DND-41 (cell line): Measurements from ENCODE around the gene PACRG.

Experiments used
- ATAC-seq: fragments of 200-7000 bp; cut with Tn5 transposase; 3 replicates; pipeline ENCODE4 v1.9.1; 2021; ENCODE audit warnings: low read depth; ENCODE audit not compliant: insufficient read depth
- DNase-seq: peaks from one replicate; pipeline ENCODE4 v3.0.0-alpha.2; 2020
- H2AFZ ChIP-seq: 2 replicates; pipeline ENCODE4 v1.6.0; 2012; ENCODE audit warnings: low read depth, low read length
- H3K27ac ChIP-seq: 2 replicates; pipeline ENCODE4 v1.5.1; 2012; ENCODE audit warnings: low read length, inconsistent platforms
- H3K27me3 ChIP-seq: fragments of 200-600 bp; sonication (generic); 2 replicates; pipeline ENCODE4 v1.6.0; 2012; ENCODE audit warnings: low read length, mild to moderate bottlenecking, inconsistent platforms; ENCODE audit not compliant: insufficient read depth, poor library complexity
- H3K36me3 ChIP-seq: 2 replicates; pipeline ENCODE4 v1.5.1; 2012; ENCODE audit warnings: low read length, inconsistent platforms; ENCODE audit not compliant: insufficient read depth
- H3K4me1 ChIP-seq: 2 replicates; pipeline ENCODE4 v1.5.1; 2012; ENCODE audit warnings: mild to moderate bottlenecking, low read length; ENCODE audit not compliant: insufficient read depth
- H3K4me2 ChIP-seq: 2 replicates; pipeline ENCODE4 v1.6.0; 2012; ENCODE audit warnings: mild to moderate bottlenecking, moderate library complexity, low read length, inconsistent platforms; ENCODE audit not compliant: insufficient read depth
- H3K4me3 ChIP-seq, 2 experiments: fragments of 200-600 bp in 1 of 2; shearing (Covaris generic) in 1 of 2; 2 replicates each; pipeline ENCODE4 v1.5.1; 2012 to 2016; ENCODE audit warnings: inconsistent platforms in 2 of 2, low read length in 2 of 2, mild to moderate bottlenecking in 2 of 2, low read depth in 1 of 2, moderate library complexity in 1 of 2
- H3K79me2 ChIP-seq: 2 replicates; pipeline ENCODE4 v1.6.0; 2012; ENCODE audit warnings: low read length, inconsistent platforms; ENCODE audit not compliant: insufficient read depth
- H3K9ac ChIP-seq: 2 replicates; pipeline ENCODE4 v1.6.0; 2012; ENCODE audit warnings: low read depth, mild to moderate bottlenecking, inconsistent platforms, low read length, moderate library complexity
- H3K9me3 ChIP-seq: 2 replicates; pipeline ENCODE4 v1.5.1; 2012; ENCODE audit warnings: low read length, moderate library complexity, mild to moderate bottlenecking, inconsistent platforms; ENCODE audit not compliant: insufficient read depth, severe bottlenecking
- H4K20me1 ChIP-seq: 2 replicates; pipeline ENCODE4 v1.6.0; 2012; ENCODE audit warnings: low read length; ENCODE audit not compliant: insufficient read depth
- CTCF ChIP-seq: IDR thresholded peaks from 2 replicates; pipeline ENCODE4 v1.5.1; 2012; ENCODE audit warnings: borderline replicate concordance, low read length, moderate library complexity, mild to moderate bottlenecking; ENCODE audit not compliant: poor library complexity, severe bottlenecking; ENCODE audit errors: extremely low read depth
- EZH2 ChIP-seq: IDR thresholded peaks from 3 replicates; pipeline ENCODE4 v1.6.1; 2012; ENCODE audit warnings: borderline replicate concordance, low read depth, mild to moderate bottlenecking, moderate library complexity, low read length, inconsistent platforms; ENCODE audit not compliant: severe bottlenecking

The PACRG gene

GRCh38 chr6:163200694-163201093 lies 472.9 kb downstream of the PACRG start:
- Histone ChIP-seq H3K4me2 (no peak overlapping the region), H2AFZ (no peak overlapping the region), H4K20me1 (no peaks in the 10 kb centered on the region), H3K9ac (no peak overlapping the region), H3K4me1 (no peaks in the 10 kb centered on the region), H3K79me2 (no peaks in the 10 kb centered on the region), H3K9me3 (no peaks in the 10 kb centered on the region), H3K36me3 (no peaks in the 10 kb centered on the region), H3K27me3 (no peaks in the 10 kb centered on the region), H3K27ac (no peak overlapping the region), H3K4me3 (no peak overlapping the region)
- no peak for TF ChIP-seq EZH2
- ATAC-seq: no peak
- no peak for DNase-seq

DNA sequence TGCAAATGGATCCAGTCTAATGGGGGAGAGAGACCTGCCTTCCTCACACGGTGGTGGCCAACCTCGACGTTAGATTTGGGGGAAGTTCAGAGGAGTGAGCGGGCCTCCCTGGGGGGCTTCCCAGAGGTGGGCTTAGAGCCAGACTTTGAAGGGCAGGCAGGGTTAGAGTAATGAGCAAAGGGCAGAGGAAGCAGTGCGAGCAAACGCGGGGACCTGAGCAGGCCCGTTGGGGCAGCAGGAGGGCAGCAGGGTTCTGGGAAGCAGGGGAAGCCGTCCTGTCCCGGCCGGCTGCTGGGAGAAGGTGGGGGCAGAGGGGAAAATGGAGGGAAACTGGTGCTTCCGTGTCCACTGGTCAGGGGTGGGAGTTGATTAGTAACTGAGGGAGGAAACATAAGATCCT lies 474.1 kb downstream of the PACRG start:
- TF ChIP-seq CTCF (no peak), EZH2 (no peak)
- H4K20me1 ChIP-seq: no peaks in the 10 kb centered on the region
- no peak overlapping the region for H3K9ac ChIP-seq
- DNase-seq (no peak), ATAC-seq (no peak)
- no peaks in the 10 kb centered on the region for H3K4me1 ChIP-seq
- H3K79me2 ChIP-seq: no peaks in the 10 kb centered on the region
- no peaks in the 10 kb centered on the region for H3K36me3 ChIP-seq
- H3K27ac ChIP-seq: no peak overlapping the region
- H3K4me3 ChIP-seq: no peak overlapping the region
- no peaks in the 10 kb centered on the region for H3K9me3 ChIP-seq
- no peak overlapping the region for H3K4me2 ChIP-seq
- no peak overlapping the region for H2AFZ ChIP-seq
- no peaks in the 10 kb centered on the region for H3K27me3 ChIP-seq

DNA sequence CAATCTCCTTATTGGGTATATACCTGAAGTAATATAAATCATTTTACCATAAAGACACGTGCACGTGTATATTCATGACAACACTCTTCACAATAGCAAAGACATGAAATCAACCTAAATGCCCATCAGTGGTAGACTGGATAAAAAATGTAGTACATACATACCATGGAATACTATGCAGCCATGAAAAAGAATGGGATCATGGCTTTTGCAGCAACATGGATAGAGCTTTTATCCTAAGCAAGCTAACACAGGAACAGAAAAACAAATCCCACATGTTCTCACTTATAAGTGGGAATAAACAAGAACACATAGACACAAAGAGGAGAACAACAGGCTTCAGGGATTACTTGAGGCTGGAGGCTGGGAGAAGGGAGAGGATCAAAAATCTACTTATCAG lies 478.4 kb downstream of the PACRG start:
- H4K20me1 ChIP-seq: no peaks in the 10 kb centered on the region
- H3K27me3 ChIP-seq: no peaks in the 10 kb centered on the region
- no peak overlapping the region for H3K4me3 ChIP-seq
- ATAC-seq (no peak), DNase-seq (no peak)
- H3K79me2 ChIP-seq: no peaks in the 10 kb centered on the region
- no peak overlapping the region for H2AFZ ChIP-seq
- H3K36me3 ChIP-seq: no peaks in the 10 kb centered on the region
- H3K27ac ChIP-seq: no peak overlapping the region
- H3K9me3 ChIP-seq: no peaks in the 10 kb centered on the region
- no peak overlapping the region for H3K9ac ChIP-seq
- no peak overlapping the region for H3K4me2 ChIP-seq
- H3K4me1 ChIP-seq: no peaks in the 10 kb centered on the region
- TF ChIP-seq CTCF (no peak), EZH2 (no peak)

DNA sequence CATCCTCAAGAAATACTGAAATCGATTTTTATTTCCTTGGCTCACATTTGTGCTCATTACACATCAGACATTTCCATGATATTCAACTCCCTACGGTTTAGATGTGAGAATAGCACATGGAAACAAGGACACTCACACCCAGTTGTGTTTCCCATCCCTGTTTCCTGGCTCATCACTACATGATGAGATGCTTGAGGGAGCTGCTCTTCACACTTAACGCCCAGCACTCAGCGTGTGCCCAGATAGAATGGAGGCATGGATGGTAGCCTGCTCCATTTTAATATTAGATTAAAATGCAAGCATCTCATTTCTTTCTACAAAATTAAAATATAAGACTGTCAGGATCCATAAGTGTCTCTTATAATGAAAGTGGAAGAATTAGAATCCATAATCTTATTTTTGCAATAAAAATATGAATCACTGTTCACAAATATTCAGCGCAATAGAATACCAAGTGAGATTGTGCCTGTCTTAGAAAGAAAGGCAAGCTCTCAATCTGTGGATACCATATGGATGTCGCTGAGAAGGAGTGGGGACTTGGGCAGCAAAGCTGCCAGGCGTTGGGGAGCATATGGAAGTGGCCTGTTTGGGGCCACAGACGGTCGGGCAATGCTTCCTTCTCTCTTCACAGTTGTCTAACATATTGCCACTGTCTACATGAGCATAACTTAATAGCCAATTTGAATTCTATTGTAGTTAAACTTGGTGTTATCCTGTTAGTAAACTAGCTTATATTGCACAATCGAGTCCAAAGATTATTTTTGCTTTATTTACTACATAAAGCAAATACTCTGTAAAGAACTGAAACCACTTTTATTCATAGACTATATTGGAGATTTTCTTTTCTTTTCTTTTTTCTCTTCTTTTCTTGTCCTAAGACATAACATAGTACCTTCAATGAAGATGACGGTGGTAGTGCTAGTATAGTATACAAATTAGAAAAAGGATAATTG lies 479.9 kb downstream of the PACRG start:
- DNase-seq (no peak), ATAC-seq (no peak)
- H3K79me2 ChIP-seq: no peaks in the 10 kb centered on the region
- peaks cover 2% of the 10 kb centered on the region for H3K9me3 ChIP-seq
- TF ChIP-seq CTCF (no peak), EZH2 (no peak)
- H4K20me1 ChIP-seq: no peaks in the 10 kb centered on the region
- H3K4me1 ChIP-seq: no peaks in the 10 kb centered on the region
- no peak overlapping the region for H3K4me3 ChIP-seq
- no peak overlapping the region for H2AFZ ChIP-seq
- H3K36me3 ChIP-seq: no peaks in the 10 kb centered on the region
- no peak overlapping the region for H3K9ac ChIP-seq
- no peaks in the 10 kb centered on the region for H3K27me3 ChIP-seq
- no peak overlapping the region for H3K4me2 ChIP-seq
- H3K27ac ChIP-seq: no peak overlapping the region
